ENCODE data around the gene SLX1B.
"Not testable (repeated sequence)": the region's sequence is repeated elsewhere in the genome, so short reads cannot be mapped to it uniquely, and the experiment has no call there.

SLX1B gene

GRCh38 chr16:29454269-29454668 lies at the start of gene SLX1B, which contains the start of gene BOLA2:
Gene SLX1B, plus strand, starts transcription at chr16:29454533.
Gene BOLA2, minus strand, starts transcription at chr16:29454351. Its CDS starts 98 bp downstream, at chr16:29454253.
- not testable (repeated sequence) for DNase-seq (ENCODE audit: low read depth); H3K4me3 ChIP-seq (ENCODE audit: control insufficient read depth, low read depth, low read length)

- DNase-seq (ENCODE audit: low read depth) = peak; percentile 76
- not testable (repeated sequence) for H3K4me3 ChIP-seq (ENCODE audit: control insufficient read depth, low read depth, low read length)
Measured at GRCh38 chr16:29405249-29405648, 49.1 kb upstream of the SLX1B start.

- H3K4me3 ChIP-seq (ENCODE audit: control insufficient read depth, low read depth, low read length); DNase-seq (ENCODE audit: low read depth): not testable (repeated sequence)
Measured at GRCh38 chr16:29423587-29423986, 30.7 kb upstream of the SLX1B start.

GRCh38 chr16:29425390-29425789 lies 28.9 kb upstream of the SLX1B start:
- H3K4me3 ChIP-seq (ENCODE audit: control insufficient read depth, low read depth, low read length); DNase-seq (ENCODE audit: low read depth): not testable (repeated sequence)

- H3K4me3 ChIP-seq (ENCODE audit: control insufficient read depth, low read depth, low read length); DNase-seq (ENCODE audit: low read depth): not testable (repeated sequence)
Measured at GRCh38 chr16:29453754-29454153, 579 bp upstream of the SLX1B start.

GRCh38 chr16:29454828-29455227 lies 495 bp downstream of the SLX1B start:
- not testable (repeated sequence) for DNase-seq (ENCODE audit: low read depth); H3K4me3 ChIP-seq (ENCODE audit: control insufficient read depth, low read depth, low read length)

GRCh38 chr16:29457660-29458059 lies 3.3 kb downstream of the SLX1B start:
- H3K4me3 ChIP-seq (ENCODE audit: control insufficient read depth, low read depth, low read length); DNase-seq (ENCODE audit: low read depth): not testable (repeated sequence)

- DNase-seq (ENCODE audit: low read depth) = not testable (repeated sequence)
Measured at GRCh38 chr16:29459706-29460646, 5.6 kb downstream of the SLX1B start, which contains the start of gene SULT1A4. Gene SULT1A4, plus strand, starts transcription at chr16:29459913. Its CDS starts 1,473 bp downstream, at chr16:29461386.

GRCh38 chr16:29460647-29461030 lies 6.3 kb downstream of the SLX1B start:
- DNase-seq (ENCODE audit: low read depth); H3K4me3 ChIP-seq (ENCODE audit: control insufficient read depth, low read depth, low read length): not testable (repeated sequence)

More at GRCh38 chr16:29459706-29460646, 5.6 kb downstream of the SLX1B start, which contains the start of gene SULT1A4:
- not testable (repeated sequence) for H3K4me3 ChIP-seq (ENCODE audit: control insufficient read depth, low read depth, low read length)

GRCh38 chr16:29465985-29466824 lies 11.9 kb downstream of the SLX1B start:
- not testable (repeated sequence) for DNase-seq (ENCODE audit: low read depth); H3K4me3 ChIP-seq (ENCODE audit: control insufficient read depth, low read depth, low read length)

GRCh38 chr16:29466904-29467303 lies 12.6 kb downstream of the SLX1B start:
- H3K4me3 ChIP-seq (ENCODE audit: control insufficient read depth, low read depth, low read length); DNase-seq (ENCODE audit: low read depth): not testable (repeated sequence)

- not testable (repeated sequence) for DNase-seq (ENCODE audit: low read depth)
Measured at GRCh38 chr16:29467654-29468366, 13.5 kb downstream of the SLX1B start.

GRCh38 chr16:29469660-29470059 lies 15.3 kb downstream of the SLX1B start:
- H3K4me3 ChIP-seq (ENCODE audit: control insufficient read depth, low read depth, low read length); DNase-seq (ENCODE audit: low read depth): not testable (repeated sequence)

More at GRCh38 chr16:29467654-29468366, 13.5 kb downstream of the SLX1B start:
- H3K4me3 ChIP-seq (ENCODE audit: control insufficient read depth, low read depth, low read length) = not testable (repeated sequence)

- not testable (repeated sequence) for DNase-seq (ENCODE audit: low read depth); H3K4me3 ChIP-seq (ENCODE audit: control insufficient read depth, low read depth, low read length)
Measured at GRCh38 chr16:29472065-29472464, 17.7 kb downstream of the SLX1B start.

GRCh38 chr16:29482276-29482675 lies 27.9 kb downstream of the SLX1B start:
- H3K4me3 ChIP-seq (ENCODE audit: control insufficient read depth, low read depth, low read length); DNase-seq (ENCODE audit: low read depth): not testable (repeated sequence)

- not testable (repeated sequence) for DNase-seq (ENCODE audit: low read depth); H3K4me3 ChIP-seq (ENCODE audit: control insufficient read depth, low read depth, low read length)
Measured at GRCh38 chr16:29506308-29506707, 52.0 kb downstream of the SLX1B start, which contains the start of gene NPIPB12. Gene NPIPB12, minus strand, starts transcription at chr16:29506408.
